Activated CD4-positive, alpha-beta T cell treated with anti-CD3 and anti-CD28 coated beads, Interleukin-2, amount 50 U/mL, for 16 hours (primary cell): Measurements from ENCODE around the gene IFIH1.

Experiments
- DNase-seq: peaks from one replicate; pipeline ENCODE4 v3.0.0-alpha.2; 2020

IFIH1 gene

DNA sequence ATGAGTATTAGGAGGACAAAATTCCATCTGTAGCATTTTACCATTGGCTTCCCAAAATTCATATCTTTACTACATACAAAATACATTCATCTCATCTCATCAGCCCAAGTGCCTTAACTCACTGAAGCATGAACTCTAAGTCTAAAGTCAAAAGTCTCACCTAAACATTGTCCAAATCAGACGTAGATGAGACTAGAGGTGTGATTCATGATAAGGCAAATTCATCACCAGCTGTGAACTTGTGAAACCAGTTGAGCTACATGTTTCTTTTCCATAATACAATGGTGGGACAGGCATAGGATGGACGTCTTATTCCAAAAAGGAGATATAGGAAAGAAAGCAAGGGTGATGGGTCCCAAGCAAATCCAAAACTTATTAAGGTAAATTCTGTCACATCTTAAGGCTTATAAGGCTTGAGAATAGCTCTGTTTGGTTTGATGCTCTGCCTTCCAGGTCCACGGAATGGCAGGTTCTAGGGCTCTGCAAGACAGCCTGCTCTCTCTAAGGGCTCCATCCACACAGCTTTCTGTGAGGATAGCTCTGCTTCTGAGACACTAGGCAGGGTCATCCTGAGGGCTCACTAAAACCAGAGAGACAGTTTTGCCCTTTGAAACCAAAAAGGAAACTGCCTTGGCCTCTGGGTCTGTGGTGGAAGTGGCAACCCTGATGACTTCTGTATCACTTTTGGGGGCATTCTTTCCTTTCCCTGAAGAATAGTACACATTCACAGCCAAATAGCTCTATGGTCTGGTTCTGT, 9.6 kb downstream of the IFIH1 start:
- no peak for DNase-seq

DNA sequence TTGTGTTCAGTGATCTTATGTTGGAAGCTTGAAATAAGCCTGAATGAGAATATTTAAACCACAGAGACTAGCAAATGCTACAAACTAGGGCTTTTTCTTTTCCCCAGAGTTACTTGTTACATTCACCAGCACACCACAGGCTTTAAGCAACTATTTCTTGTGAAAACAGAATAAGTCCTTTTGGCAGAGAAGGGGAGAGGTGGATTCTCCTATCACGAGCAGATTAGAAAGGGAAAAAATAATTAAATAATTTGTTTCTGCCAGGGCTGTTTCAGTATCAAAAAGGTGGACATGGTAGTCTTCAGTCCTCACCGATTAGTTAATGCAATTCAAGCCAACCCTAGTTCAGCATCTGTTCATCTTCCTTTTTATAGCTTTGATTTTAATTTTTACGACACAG, 12.6 kb downstream of the IFIH1 start:
- no peak for DNase-seq

DNA sequence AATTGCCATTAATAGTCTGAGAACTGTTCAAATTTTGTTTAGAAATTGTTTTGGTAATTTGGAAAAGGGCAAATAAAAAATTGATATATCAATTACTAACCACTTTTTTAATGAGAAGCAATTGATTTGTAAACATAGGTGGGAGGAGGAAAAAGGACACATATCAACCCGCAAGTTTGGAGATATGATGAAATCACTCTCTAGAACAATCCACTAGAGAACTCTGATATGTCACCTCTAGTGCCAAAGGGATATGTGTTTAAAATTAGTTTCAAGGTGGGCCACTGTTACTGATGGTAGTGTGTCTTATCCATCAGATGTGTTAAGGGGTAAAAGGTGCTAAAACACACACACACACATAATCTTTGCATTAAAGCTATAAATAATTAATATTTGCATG, 16.6 kb downstream of the IFIH1 start:
- no peak for DNase-seq

DNA sequence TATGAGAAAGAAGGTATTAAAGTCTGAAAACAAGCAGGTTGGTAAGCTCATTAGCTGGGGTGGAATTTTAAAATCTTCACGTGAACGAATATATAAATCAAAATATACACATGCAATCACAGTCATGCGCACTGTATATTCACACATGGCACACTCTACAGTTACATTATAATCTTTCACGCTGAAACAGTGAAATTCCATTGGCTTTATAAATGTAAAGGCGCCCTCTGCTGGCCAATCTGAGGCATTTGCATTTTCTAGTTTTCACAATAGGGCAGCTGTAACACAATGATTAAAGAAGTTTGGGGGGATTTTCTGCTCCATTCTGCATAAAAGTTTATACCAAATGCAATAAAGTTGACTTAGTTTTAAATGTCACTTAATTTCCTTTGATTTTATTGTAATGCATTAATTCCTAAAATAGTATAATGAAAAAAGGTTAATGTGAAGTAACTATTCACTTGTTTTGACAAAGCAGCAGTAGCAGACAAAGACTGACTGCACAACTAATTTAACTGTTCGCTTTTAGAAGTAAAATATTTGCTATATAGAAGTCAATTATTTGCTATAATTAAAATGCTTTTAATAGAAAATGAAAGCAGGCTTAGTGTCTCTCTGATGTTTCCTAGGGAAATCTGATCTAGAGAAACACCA, 17.2 kb downstream of the IFIH1 start:
- DNase-seq = peak; percentile 47

DNA sequence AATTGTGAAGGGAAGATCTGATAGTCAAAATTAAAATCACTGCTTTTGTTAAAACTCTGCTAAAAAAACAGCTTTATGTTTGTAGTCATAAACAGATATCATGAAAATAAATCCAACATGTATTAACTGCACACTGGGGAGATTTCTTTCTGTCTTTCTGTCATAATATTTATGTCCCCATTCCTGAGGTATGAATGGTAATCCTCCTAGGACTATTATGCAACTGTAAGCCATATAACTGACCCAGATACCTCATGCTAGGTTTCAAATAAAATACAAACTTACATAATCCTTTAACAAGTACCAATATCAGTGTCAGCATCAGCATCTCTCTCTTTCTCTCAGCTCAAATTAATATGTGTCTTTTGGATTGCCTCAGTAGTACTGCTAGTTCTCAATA, 18.2 kb downstream of the IFIH1 start:
- no peak for DNase-seq

DNA sequence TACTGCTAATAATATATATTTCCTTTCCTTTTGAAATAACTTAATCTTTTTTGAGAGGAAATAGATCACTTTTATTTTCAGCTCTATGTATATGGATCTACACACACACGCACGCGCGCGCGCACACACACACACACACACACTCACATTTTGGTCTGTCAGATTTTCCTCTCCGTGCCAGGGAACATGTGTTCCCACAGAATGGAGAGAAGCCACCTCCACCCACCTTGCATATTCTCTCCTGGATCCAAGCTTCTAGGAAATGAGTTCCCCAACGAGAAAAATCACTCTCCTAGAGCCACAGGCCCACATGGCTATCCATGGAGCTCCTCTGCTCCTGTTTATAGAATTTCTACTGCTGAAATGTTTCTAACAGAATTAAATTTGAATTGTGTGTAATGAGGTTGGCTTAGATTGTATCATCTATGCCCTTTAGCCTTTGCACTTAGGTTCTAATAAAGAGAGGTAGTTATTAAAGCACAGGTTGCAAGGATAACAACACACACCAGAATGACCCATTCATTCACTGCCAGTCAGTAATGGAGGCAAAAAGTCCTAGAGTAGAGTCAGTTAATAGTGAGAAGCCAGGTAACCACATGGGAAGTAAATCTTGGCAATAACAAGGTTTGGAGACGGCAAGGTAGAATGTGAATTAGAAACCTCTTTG, 19.7 kb downstream of the IFIH1 start:
- DNase-seq = no peak

DNA sequence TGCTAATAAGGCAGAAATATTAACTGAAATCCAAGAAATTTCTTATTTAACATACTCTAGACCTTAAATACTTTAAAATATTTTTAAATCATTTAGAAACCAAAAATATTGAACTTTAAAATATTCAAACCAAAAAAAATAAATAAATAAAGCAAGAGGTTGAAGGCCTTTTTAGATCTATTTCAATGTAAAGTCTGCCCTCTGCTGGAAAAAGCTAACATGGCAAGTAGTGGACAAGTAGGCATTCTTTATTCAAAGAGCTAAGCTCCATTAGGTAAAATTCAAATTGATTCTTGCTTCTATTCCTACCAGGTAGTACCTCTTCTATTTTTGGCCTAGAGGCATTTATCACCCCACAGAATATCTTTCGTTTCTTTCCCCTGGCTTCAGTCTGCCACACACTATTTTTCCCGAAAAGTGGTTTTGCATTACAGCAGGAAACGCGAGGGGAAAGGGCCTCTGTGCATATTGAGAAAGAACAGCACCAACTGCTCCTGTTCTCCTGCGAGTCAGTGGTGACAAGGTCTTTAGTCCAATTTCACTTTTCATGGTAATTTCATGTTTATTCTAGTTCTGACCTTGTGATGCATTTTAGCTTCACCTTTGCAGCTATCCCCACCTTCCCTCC, 20.4 kb downstream of the IFIH1 start:
- DNase-seq = peak; percentile 77

DNA sequence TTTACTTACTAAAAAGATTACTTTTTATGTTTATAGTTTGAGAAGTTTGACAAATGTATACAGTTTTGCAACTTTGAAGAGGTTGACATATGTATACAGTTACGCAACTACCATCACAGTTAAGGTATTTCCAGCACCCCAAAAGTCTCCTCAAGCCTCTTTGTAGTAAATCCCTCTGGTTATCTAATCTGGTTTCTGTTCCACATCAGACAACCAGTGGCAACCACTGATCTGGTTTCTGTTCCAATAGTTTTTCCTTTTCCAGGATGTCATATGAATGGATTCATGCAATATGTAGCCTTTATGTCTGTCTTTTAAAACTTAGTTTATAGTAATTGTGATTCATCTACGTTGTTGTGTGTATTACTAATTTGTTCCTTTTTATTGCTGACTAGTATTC, 23.5 kb downstream of the IFIH1 start:
- DNase-seq = no peak

DNA sequence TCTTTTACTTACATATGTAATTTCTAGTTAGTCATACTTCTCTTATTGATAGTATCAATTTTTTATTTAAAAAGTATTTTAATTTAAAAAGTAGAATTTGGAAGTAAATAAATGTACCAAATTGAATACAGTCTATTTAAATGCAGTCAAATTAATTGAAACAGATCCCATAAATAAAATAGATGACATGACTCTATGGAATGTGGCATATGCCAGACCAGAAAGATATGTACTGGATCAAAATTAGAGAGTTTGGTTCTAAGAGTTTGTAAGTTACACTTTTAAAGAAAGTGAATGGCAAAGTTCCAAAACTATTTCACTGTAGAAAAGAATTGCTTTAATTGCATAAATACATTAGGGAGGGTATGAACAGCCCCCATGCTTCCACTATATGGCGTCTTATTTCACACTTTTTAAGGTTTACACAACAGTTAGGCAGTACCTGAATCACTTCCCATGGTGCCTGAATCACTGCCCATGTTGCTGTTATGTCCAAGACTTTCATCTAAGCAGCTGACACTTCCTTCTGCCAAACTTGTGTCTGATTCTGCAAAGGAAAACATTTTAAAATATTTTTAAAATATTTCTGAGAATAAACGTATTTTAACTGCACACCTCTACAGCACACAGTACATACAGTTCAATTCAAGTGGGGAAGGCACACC, 25.2 kb downstream of the IFIH1 start:
- no peak for DNase-seq

DNA sequence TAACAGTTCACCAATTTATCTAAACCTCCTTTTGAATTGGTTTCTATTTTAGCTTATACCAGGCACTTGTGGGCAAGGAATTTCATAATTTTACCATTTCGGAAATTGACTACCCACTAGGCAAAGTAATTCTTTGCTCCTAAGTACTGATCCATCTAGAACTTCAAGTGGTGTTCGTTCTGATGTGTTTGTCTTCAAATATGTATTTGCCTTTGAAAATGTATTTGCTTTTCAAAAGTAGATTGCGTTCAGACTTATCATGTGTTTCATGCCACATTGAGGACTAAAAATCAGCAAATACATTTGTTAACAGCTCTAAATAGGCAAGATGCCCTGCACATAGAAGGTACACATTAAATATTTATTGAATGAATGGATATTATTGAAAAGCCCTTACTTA, 26.7 kb downstream of the IFIH1 start:
- no peak for DNase-seq

DNA sequence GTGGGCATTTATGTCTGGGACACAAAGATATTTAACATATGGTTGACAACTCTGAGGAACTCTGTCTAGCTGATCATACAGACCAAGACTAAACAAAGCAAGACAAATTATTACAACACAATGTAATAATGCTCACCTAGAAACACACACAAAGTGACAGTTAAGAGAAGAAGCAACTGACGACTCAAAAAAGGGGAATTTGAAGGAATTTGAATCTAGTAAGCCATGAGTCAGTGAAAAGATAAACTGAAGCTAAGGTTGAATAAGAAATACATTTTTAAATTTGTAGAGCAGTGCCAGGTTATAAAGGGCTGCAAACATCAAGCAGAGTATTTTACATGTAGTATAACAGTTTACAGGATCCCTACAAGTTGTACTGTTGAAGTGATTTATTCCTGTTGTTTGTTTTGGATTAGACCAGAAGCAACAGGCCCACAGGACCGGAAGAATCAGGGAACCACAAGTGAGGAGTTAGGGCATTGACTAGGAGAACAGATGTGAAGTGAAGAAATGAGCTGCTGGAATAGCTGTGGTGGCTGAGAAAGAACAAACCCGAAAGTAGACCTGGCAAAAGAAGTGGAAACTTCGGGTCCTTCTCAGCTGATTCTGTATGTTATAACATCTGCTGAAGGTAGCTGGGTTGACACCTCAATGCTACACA, 35.6 kb downstream of the IFIH1 start:
- no peak for DNase-seq

DNA sequence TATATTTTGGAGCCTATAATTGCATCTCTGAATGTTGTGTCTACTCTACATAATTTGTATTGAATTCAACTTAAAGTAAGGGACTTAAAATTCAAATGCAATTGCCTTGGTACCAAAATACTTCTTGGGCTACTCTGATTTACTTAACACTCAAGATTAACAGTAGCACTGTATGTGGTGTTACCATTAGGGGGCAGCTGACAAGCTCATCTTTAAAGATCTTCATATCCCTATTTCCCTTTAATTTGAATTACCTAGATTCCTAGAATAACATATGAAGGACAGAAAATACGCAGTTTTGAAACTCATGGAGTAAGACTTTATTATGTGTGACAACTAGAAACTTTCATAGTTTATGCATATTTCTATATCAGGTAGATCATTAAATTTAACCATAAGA, 37.8 kb downstream of the IFIH1 start:
- DNase-seq = no peak

DNA sequence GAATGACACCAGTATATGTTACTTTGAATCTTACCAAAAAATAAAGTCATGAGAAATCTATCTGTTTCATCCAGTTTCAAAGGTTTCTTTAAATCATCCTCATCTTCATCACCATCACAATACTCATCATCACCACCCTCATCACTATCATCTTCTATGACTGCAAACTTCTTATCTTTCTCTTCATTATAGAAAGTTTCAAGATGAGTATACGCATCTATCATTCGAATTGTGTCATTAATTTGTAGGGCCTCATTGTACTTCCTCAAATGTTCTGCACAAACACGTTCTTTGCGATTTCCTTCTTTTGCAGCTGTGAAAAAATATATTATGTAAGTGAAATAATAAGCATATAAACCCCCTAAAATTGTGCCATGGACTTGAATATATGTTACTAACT, 41.1 kb downstream of the IFIH1 start:
- DNase-seq = no peak

DNA sequence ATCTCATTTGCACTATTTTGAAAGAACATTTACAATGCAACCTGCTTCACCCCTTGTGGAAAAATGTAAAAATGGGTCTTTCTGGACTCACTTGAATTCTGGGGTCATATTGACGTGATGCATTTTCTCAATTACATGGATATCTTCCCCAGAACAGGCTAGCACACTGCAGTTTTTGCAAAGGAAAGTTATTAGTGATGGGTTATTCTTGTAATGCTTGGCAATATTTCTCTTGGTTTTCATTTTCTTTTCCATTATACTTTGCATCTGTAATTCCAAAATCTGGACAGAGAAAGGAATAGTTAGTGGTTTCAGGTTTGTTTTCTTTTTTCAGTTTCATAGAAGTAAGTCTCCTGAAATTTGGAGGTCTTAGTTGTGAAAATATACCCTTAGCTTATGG, 50.5 kb downstream of the IFIH1 start:
- DNase-seq = no peak

DNA sequence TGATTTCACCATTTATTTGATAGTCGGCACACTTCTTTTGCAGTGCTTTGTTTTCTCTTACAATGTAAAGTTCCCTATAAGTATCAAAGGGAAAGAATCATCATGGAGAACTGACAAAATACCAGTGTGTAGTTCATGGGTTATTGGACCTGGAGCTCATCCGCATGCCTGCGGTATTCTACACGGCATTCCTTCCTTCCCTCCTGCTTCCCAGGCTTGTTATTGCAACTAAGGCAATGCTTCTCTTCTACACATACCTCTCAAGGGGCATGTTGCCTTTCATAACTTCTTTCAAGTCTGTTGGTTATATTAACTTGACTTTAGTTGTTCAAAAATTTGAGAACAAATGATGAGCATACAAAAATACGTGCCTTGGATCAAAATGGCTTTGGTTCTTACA, 51.0 kb downstream of the IFIH1 start:
- no peak for DNase-seq

DNA sequence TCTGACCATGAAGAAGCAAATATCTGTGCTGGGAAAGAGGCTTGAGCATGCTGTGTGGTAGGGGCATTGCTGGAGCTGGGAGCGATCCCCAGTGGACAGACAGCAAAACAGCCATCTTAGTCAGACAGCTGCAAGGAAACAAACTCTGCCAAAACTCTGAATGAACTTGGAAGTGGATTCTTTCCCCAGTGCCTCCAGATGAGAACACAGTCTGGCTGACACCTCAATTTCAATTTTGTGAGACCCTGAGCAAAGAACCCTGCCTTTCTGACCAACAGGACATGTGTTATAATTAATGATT, 52.1 kb downstream of the IFIH1 start:
- no peak for DNase-seq

DNA sequence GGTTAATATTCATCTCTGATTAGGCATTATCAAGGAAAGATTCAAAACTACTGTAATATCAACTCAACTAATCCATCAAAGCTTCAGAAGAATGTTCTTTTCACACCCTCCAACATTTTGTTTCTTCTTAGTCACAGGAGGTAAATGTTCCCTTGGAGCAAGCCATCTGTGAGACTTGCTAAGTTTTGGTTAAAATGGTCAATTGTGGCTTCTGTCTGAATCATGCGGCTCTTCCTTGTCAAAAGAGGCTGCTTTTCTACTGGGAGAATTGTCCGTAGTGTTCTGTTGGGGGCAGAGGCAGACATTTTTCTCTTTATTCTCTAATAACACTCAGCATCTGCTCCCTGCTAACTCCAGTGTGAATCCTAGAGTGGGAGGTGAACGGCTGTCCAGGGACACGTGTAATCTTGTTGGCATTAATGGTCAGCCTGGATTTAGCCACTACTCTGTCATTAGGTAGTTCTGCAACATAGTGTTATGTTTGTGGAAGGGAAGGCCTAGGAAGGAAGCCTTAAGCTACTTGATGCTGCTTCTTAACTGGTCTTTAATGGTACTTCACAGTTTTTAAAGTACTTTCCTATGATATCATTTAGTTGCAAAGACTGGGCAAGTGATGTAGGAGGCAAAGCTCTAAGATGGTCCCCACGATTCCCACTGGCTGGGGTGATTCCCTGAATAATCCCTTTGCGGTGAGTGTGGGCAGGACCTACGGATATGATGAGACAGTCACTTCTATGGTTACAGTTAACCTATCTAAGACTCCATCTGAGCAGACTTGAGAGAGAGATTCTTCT, 52.6 kb downstream of the IFIH1 start:
- no peak for DNase-seq

DNA sequence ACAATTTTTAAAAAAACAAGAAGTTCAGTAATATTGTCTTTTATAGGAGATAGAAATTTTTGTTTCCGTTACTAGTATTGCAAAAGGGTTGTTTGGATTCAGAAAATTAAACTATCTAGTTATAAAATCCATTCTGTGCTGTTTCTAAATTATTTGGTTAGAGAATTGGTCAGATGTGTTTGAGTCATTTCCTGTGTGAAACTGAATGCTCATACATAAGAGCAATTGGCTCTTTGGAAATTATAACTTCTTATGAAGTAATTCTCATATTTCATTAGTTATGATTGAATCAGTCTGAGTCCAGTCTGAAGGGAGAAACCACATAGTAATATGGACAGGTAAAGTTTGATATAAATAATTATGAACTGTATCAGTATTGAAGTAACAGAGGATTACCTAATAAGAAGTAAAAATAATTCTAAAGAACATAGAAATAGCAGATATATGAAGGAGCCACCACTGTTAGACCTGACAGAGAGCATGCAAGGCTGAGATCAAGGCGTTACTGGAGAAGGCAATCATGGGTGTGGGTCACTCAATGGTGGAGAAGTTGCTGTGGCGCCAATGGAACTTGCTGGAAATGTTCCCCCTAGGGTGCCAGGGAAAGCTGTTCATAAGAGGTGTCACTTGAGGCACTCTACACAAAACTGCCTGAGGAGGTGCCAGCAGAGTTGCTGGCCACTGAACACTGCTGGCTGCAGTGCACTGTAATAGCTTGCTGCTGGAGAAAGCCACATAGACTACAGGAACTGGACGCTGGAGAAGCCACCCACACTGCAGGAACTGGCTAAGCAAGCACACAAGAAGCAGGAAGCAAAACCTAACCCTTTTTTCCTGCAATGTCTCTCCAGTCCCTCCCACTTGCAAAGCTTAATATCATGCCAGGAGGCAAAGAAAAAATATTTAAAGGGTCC, 57.2 kb downstream of the IFIH1 start:
- peak; percentile 27 for DNase-seq

DNA sequence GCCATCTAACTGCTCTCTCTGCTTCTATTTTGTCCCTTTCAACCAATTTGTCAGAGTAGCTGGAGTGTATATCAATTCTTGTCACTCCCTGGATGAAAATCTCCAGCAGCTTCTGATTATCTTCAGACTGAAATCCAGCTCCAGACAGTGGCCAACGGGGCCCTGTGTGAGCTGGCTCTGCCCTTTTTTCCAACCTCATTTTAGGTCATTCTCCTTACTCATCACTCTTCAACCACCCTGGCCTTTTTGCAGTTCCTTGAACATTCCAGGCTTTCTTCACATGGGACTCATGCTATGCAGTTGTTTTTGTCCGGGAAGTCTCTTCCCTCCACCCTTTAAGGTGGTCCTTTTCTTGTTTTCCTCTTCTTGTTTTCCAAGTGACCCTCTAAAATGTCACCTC, 59.8 kb downstream of the IFIH1 start:
- DNase-seq = no peak

DNA sequence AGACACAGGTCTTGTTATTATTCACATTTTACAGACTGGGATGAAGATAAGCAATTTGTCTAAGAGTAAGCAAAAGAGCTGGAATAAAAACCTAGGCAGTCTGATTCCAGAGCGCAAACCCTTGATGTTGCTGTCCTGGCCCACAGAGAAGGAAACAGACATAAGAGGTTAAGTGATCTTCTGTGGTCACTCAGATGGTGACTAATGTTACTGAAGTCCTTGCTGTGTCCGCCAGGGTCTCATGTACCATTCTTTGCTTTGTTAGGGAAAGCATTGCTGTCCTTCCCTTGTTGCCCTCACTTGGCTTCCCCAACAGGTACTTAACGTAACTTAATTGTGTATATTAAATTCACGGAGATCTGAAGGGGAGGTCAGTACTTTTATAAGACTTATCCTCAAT, 60.3 kb downstream of the IFIH1 start:
- no peak for DNase-seq

DNA sequence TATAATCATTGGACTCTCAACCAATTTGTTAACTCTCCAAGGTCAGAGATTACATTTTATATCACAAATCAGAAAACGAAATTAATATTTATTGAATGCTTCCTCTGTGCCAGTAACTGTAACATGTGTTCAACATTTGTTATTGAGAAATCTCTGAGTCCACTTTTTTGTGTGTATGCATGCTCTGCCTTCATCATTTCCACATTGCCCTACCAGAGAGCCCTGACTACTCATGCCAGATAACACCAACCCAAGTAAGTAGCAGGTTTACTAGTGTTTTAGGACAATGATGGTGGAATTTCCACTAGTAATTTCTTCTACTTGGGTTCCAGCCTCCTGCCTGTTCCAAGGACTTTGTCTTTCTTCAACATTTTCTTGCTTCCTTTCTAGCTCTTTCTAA, 61.1 kb downstream of the IFIH1 start:
- no peak for DNase-seq
